Epithelial cell of proximal tubule (primary cell): Measurements from ENCODE around the gene DYNC1I1. TPM values are rescaled to one million over a fixed set of nuclear protein-coding genes. Genes with fewer than 3 reads are reported as not detected.

Source experiments
- DNase-seq: peaks from one replicate; pipeline ENCODE4 v3.0.0-alpha.2; 2011; ENCODE audit warnings: low read depth
- H3K4me3 ChIP-seq: 2 replicates; pipeline ENCODE4 v1.5.1; 2011; ENCODE audit warnings: low read depth, mild to moderate bottlenecking, low read length
- CTCF ChIP-seq: conservative IDR thresholded peaks from 2 replicates; pipeline ENCODE4 v1.5.1; 2012; ENCODE audit warnings: low read depth, mild to moderate bottlenecking, low read length
- total RNA-seq: library from RNA; depleted of rRNA; stranded (reverse); fragments of >200 nt; gene quantifications from 2 replicates; pipeline ENCODE4 v1.2.3, GENCODE V29; 2015

DYNC1I1 gene
- total RNA-seq, 1 donor from 2014 or later = 0.06 TPM

GRCh38 chr7:95867309-95867708 is 95.0 kb downstream of the DYNC1I1 start:
- no peak for DNase-seq
- TF ChIP-seq CTCF = no peak
- H3K4me3 ChIP-seq = no peak overlapping the region

GRCh38 chr7:95871075-95871848 is 98.9 kb downstream of the DYNC1I1 start:
- no peak overlapping the region for H3K4me3 ChIP-seq
- peak; percentile 85 for TF ChIP-seq CTCF
- DNase-seq = peak; percentile 7

GRCh38 chr7:95871896-95872295 is 99.5 kb downstream of the DYNC1I1 start:
- no peak overlapping the region for H3K4me3 ChIP-seq
- TF ChIP-seq CTCF = no peak
- no peak for DNase-seq

GRCh38 chr7:95874129-95874528 is 101.8 kb downstream of the DYNC1I1 start:
- TF ChIP-seq CTCF = no peak
- H3K4me3 ChIP-seq = no peak overlapping the region
- no peak for DNase-seq

- no peak for DNase-seq
- no peak for TF ChIP-seq CTCF
- H3K4me3 ChIP-seq = no peak overlapping the region
Observed at GRCh38 chr7:95874541-95875265, 102.3 kb downstream of the DYNC1I1 start.

GRCh38 chr7:95875519-95875918 is 103.2 kb downstream of the DYNC1I1 start:
- DNase-seq = no peak
- TF ChIP-seq CTCF = no peak
- no peak overlapping the region for H3K4me3 ChIP-seq
